Measurements from ENCODE around the gene PNCK. TPM values are rescaled to one million over a fixed set of nuclear protein-coding genes. Genes with fewer than 3 reads are reported as not detected.

PNCK gene
- total RNA-seq, 1 donor from 2014 or later = not detected

GRCh38 chrX:153643431-153644351 is 29.9 kb downstream of the PNCK start:
- DNase-seq (ENCODE audit: extremely low read depth, low read depth, low spot score) = no peak

DNA sequence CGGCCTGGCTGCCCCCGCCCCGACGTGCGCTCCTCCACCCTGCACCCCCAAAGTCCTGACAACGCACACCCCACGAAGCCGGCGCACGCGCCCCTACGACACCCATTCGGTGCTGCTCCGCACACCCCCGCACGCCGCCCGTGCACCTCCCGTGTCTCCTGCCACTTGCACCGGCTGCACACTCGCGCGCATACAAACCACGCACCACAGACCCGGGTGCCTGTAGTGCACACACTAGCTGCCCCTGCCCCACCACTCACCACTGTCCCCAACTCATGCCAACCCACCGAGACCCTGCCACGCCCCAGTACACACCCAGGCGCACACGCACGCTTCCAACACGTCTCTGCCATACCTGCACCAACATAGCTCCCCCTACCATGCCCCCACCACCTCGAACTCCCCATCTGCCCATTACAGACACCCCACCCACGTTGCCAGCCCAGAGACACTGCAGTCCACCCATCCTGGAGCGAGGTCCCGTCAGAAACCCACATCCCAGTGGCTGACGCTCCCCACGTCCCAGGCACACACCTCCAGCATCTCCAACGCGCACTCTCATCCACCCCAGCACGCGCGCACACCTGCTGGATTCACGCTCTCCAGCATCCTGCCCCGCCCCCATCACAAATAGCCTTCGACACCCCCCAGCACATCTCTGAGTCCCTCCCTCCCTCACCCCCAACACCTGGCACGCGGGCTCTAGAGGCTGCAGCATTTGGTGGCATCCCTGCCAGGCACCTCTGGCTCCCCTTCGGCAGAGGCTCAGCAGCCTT is 30.8 kb downstream of the PNCK start:
- no peak for DNase-seq (ENCODE audit: extremely low read depth, low read depth, low spot score)

- DNase-seq (ENCODE audit: extremely low read depth, low read depth, low spot score) = no peak
Observed at GRCh38 chrX:153642051-153642654, 31.5 kb downstream of the PNCK start.

DNA sequence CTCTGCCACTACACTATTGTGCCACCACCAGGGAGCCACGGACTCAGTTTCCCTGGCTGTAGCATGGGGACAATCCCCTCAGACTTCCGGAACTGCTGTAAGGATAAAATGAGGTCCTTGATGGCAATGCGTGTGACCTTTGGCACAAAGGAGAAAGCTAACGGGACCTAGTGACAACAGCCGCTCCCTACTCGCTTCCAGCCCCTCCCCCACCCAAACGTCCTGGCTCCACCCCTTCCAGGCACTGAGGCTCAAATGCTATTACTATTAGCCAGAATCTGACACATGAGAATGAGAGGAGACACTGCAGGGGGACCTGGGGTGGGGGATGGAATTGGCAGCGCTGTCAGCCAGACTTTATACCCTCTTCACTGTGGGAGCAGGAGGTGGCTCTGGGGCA is 32.0 kb downstream of the PNCK start:
- no peak for DNase-seq (ENCODE audit: extremely low read depth, low read depth, low spot score)

DNA sequence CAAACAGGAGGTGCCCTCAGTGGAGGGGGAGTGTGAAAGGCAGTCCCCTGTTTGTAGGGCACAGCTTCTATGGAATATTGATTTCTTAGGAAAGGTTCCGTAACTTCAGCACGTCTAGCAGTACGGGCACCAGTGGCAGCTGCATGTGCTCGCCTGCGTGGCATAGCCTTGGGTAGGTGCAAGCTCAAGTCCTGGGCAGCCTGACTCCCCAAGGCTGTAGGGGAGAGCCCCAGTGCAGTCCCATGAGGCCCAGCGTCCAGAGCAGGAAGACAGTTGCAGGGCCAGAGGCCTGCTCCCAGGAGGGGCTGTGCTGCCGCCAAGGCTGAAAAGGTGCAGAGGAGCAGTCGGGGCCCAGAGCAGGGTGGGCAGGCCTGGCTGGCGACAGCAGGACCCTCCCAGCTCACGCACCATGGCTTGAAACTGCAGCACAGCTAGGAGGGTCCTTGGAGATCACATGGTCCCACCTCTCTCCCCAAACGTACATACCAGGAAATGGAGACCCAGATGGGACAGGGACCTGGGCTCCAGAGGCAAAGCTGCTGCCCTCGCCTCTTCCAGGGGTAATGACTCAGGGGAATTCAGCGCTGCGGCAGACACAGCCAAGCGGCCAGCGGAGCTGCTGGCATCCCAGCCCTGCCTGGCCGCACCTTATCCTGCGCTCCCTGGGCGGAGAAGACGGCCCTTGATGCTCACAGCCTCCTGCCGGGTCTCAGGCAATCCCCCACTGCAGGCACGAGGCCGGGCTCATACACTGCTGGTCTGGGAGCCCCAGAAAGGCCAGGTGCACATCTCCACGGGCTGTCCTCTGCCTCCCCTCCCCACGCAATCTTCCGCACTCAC is 32.7 kb downstream of the PNCK start:
- no peak for DNase-seq (ENCODE audit: extremely low read depth, low read depth, low spot score)

DNA sequence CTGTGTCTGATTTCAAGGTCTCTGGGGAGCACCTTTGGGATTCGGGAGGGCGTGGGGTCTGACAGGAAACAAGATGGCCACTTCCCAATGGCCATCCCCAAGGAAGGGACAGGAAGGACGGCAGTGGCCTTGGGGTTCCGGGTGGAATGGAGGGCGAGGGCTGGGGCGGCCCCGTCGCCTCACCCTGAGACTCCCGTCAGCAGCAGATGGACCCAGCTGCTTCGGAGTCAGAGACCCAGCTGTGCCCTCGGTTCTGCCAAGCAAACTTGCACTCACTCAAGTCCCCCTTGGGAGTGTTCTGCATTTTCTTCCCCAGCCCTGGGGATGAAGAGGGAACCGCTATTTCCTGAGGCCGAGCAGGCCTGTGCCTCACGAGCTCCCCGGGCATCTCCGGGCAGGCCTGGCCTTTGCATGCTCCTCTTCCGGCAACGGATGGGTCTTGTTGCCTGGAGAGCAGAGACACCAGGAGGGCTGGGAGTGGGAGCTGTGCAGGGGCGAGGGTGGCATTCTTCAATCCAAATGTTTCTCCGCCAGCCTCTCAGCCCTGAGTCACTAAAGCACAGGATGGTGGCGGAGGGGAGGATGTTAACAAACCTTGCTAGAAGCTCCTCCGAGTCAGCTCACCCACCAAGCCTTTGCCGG is 33.4 kb downstream of the PNCK start:
- DNase-seq (ENCODE audit: extremely low read depth, low read depth, low spot score) = no peak

DNA sequence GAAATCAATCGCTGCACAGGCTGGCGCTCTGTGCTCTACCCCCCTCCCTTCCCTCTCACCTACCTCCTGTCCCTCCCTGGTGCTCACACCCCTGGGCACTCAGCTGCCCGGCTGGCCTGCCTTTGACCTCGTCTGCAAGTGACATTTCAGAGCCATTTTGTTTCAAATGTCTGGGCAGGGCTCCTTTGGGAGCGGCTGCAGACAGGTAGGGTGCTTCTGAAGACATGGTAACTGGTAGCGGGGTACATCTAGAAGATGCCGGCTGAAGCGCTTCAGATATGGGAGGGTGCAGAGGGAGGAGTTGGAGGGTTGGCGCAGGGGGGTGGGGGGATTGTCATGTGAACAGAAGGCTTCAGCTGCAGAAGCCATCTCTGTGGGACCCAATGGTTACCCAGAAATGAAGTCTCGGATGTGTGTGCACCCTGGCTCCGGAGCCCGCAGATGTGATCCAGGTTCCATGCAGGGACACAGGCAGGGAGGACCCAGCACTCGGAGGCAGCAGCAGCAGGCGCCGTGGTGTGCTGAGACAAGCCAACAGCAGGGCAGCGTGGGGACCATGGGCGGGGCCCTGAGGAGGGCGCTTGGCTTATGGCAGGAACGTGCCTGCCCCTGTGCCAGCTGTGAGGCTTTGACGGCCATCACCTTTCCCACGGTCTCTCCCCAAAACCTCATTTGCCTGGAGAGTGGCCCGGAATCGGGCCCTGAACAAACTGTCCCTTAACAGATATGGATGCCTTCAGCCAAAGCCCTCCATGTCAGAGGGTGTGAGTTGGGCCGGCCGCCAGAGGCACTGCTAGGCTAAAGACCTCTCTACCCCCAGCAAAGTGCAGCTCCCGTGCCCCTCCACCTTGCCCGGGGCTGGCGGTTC is 34.2 kb downstream of the PNCK start:
- no peak for DNase-seq (ENCODE audit: extremely low read depth, low read depth, low spot score)

DNA sequence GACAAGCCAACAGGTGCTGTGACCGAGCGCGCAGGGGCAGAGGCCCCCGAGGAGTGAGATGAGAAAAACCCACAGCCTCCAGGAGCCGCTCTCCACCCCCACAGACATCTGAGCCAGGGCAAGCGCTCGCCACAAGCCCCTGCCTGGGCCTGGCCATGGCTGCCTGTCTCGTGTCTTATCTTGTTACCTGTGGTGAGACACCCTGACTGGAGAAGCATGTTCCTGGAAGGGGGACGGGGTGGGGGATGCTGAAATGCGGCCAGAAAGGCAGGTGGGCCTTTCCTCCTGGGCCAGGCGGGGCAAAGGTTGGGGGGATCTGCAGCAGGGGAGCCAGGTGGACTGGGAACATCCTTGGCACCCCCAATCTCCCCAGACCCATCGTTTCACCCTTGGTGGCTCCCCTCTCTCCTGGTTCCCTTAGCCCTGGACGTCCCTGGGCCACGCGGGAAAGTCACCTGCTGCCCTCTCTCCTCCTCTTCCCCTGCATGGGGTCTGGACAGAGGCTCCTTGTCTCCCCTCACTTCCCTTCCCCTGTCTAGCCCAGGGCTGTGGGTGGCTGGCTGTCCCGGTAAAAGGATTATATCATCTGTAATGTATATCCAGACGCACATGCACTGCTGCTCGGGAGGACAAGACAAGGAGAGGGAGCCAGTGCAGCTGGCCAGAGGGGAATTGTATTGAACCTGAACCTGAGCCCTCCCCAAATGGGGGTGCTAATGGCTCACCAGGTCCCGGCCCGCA is 35.0 kb downstream of the PNCK start:
- no peak for DNase-seq (ENCODE audit: extremely low read depth, low read depth, low spot score)

DNA sequence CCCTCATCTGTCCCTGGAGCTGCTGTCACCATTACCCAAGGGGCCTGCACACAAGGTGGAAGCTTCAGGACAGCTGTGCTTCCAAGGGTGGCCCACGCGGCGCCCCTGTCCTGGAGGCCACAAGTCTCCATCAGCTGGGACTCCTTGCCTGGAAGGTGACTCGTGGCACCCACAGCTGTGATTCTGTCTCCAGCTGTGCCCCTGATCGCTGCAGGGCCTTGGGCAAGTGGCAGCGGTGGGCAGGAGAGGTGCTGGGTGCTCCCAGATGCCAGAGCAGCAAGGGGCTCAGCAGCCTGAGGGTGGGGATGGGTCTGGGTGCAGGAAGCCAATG is 35.6 kb downstream of the PNCK start:
- no peak for DNase-seq (ENCODE audit: extremely low read depth, low read depth, low spot score)

GRCh38 chrX:153637121-153638040 is 36.2 kb downstream of the PNCK start:
- no peak for DNase-seq (ENCODE audit: extremely low read depth, low read depth, low spot score)

GRCh38 chrX:153636716-153637115 is 36.9 kb downstream of the PNCK start:
- no peak for DNase-seq (ENCODE audit: extremely low read depth, low read depth, low spot score)

DNA sequence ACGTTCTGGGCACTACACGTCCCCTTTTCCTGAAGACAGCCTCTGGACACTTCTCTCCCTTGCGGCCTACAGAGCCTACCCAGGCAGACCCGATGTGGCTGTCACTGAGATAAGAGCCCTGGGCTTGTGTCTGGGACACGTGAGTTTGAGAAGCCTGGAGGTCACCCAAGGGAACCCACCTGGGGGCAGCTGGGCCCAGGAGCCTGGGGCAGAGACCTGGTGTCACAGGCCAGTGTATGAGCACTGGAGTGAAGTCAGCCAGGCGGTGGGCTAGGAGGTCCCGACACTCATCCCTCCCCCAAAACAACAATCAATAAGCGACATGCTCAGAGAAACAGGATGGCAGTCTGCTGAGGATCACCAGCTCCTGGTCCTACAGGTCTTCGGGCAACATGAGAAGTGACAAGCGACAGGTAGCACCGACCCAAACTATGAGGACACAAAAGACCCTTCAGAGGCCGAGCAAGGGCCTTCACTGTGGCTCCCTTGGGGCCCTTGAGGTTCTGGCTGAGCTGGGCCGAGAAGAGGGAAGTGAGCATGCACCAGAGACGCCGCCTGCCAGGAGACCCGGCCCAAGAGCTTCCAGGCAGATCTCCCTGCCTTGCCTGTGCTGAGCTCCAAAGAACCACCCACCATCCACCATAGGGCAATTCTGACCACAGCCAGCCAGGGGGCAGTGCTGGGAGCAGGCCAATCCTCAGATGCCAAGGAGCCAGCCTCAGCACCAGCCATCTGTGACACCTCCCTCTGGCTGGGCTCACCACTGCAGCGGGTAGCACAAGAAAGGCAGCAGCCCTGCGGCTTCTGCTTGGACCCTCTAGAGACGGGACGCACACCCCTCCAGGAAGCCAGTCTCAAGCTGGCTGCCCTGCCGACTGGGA is 37.6 kb downstream of the PNCK start:
- DNase-seq (ENCODE audit: extremely low read depth, low read depth, low spot score) = no peak

DNA sequence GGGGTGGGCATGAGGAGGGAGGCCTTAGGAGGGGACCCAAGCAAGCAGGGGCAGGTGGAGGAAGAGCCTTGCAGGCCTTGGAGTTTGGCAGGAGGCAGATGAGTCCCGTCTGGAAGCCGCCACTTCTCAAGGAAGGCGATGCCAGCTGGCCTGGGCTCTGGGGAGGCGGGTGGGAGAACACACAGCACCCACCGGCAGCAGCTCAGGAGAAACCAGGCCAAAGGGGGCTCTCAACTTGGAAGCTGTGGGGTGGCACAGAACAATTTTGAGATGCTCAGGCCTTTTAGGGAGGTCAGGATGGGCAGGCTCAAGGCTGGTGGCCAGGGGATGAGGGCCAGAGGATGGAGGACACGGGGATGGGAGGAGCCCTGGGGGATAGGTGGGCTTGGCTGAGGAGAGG is 38.2 kb downstream of the PNCK start:
- no peak for DNase-seq (ENCODE audit: extremely low read depth, low read depth, low spot score)

DNA sequence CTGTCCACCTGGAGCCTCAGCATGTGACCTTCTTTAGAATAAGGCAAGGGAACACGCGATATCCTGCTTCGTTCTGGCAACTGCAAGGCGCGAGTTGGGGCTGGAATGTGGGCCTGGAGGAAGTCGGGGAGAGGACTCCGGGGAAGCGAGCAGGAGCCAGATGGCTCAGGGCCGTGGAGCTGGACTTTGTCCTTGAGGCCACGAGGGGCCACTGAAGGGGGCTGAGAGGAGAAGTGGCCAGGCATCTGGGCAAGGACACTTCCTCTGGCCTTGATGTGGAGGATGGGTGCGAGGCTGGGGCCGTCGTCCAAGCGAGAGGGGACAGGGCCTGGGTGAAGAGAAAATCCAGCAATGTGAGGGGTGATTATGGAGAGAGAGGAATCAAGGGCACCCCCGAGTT is 38.8 kb downstream of the PNCK start:
- no peak for DNase-seq (ENCODE audit: extremely low read depth, low read depth, low spot score)

DNA sequence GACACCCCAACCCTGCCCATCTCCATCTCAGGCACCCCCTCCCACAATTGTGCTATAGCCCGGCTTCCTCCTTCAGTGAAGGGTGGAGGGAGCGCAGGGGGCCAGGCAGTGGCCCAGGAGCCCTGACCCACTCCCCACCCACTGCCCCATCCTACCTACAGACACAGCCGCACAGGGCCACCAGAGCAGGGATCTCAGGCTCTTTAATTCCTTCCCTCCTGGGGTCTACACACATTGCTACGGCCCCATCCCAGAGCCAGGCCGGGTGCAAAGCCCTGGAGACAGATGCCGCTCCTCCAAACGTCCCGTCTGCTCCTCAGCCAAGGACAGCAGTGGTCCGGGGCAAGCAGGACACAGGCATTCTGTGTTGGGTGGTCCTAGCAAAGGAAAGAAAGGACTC is 39.4 kb downstream of the PNCK start:
- no peak for DNase-seq (ENCODE audit: extremely low read depth, low read depth, low spot score)

- DNase-seq (ENCODE audit: extremely low read depth, low read depth, low spot score) = no peak
Observed at GRCh38 chrX:153633607-153634180, 39.9 kb downstream of the PNCK start.

Measured in glomerular endothelial cell (primary cell).